Psoas muscle (tissue), 8 donors: ENCODE measurements around the gene DAP. TPM values are rescaled to one million over a fixed set of nuclear protein-coding genes. Genes with fewer than 3 reads are reported as not detected.
"Not testable (repeated sequence)": the region's sequence is repeated elsewhere in the genome, so short reads cannot be mapped to it uniquely, and the experiment has no call there.

Experiments used
- ATAC-seq, 4 donors: fragments of 200-7000 bp; cut with Tn5 transposase; one replicate each; pipeline ENCODE4 v1.9.1; 2020; ENCODE audit warnings: moderate library complexity in 3 of 4, mild to moderate bottlenecking in 2 of 4
- DNase-seq, 2 donors: peaks; one replicate each; pipeline ENCODE4 v3.0.0-alpha.2; 2020
- H3K27ac ChIP-seq: fragments of 200-600 bp; one replicate; pipeline ENCODE4 v1.8.0; 2022
- H3K27me3 ChIP-seq, 3 donors: fragments of 200-600 bp in 1 of 3; one replicate each; pipeline versions ENCODE4 v1.6.1 to v1.8.0; 2013 to 2022; ENCODE audit warnings: low read length in 2 of 3, mild to moderate bottlenecking in 2 of 3, moderate library complexity in 1 of 3; ENCODE audit not compliant: insufficient read depth in 3 of 3
- H3K36me3 ChIP-seq, 2 donors: fragments of 200-600 bp in 1 of 2; one replicate each; pipeline versions ENCODE4 v1.6.1 to v1.8.0; 2013 to 2022; ENCODE audit warnings: low read depth in 1 of 2, mild to moderate bottlenecking in 1 of 2, moderate library complexity in 1 of 2; ENCODE audit not compliant: insufficient read depth in 1 of 2
- H3K4me1 ChIP-seq: fragments of 200-600 bp; one replicate; pipeline ENCODE4 v1.8.0; 2022
- H3K4me3 ChIP-seq: fragments of 200-600 bp; one replicate; pipeline ENCODE4 v1.8.0; 2022; ENCODE audit warnings: mild to moderate bottlenecking
- H3K9me3 ChIP-seq: fragments of 200-600 bp; one replicate; pipeline ENCODE4 v1.8.0; 2022
- WGBS, 3 donors: extraction: QIAGEN DNeasy Blood & Tissue Kit; methylation state at CpG; one replicate each; pipeline versions ENCODE4 v1.1.6 to v1.1.7; 2013; 5-methylcytosine and 5-hydroxymethylcytosine counted together
- intact Hi-C, 2 donors: fragments of 100-400 bp; cut with DNase I; formaldehyde crosslinking; loops; one replicate each; pipeline versions ENCODE4 v1.11.0 to v1.14.2; 2022
- polyA plus RNA-seq, 3 donors: library from polyadenylated mRNA; stranded (reverse); fragments of 200-250 nt; gene quantifications; one replicate each; pipeline ENCODE4 v1.2.3, GENCODE V29; 2013
- total RNA-seq, 4 donors: library from RNA; stranded (reverse); fragmentation: NEBNext Ultra II Directional in 2 of 4; extraction: Animal tissue kit (Norgen Biotek cat#: 25700) in 2 of 4; gene quantifications; one replicate each; pipeline versions ENCODE4 v1.2.1 to v1.2.4, GENCODE V29; 2021 to 2023
- TF ChIP-seq, protein P1 (sequence below): fragments of 200-600 bp; IDR thresholded peaks from one replicate; pipeline ENCODE4 v1.8.0; 2022; ENCODE audit warnings: antibody characterized with exemption
- donor health status: healthy with polysubstance abuse.
- donor health status: DM: no; HTN: no; CAD: no; lungs with moderate emphysema.
- donor health status: Bipolar disorder and iron deficiency.
- donor health status: healthy.
- donor health status: DM: yes; HTN: yes; CAD: no.
- donor health status: DM: no; HTN: no; CAD: no.
- donor health status: DM: no; HTN: no; CAD: no.
- donor health status: DM: yes; HTN: yes; CAD: no.

Gene DAP
- total and polyA plus RNA-seq, 7 donors = 3.6 to 8.1 (median 5.1) TPM

DNA sequence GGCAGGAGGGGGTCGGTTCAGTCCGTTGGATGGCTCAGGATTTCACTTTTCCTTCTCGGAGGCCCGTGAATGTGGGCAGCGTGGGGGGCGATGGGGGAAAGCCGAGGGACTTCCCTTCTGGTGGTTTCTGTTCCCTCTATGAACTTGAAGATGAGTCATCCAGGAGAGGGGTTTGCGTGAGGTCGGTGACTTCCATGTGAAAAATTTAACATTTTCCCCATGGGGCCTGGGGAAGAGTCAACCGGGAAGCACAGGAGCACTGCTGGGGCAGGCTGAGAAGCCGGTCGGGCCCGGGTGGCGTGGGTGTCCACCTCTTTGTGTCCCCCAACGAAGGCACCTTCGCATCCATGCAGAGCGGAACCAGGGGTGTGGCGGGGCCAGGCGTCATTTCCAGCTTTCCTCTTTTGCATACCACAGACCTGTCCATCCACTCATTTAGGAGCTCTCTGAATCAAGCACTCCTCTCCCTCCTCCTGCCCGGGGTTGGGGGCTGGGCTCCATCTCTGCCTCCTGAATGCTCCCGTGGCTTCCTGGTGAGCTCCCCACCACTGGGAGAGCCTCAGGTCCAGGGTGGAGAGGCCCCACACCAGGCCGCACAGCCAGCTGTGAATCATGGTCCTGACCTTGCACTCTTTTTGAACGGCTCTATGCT, 128.8 kb downstream of the DAP start:
- Histone ChIP-seq H3K4me1 (peaks cover 6% of the 10 kb centered on the region), H3K4me3 (no peak overlapping the region)
- intact Hi-C loops = no loop called here

DNA sequence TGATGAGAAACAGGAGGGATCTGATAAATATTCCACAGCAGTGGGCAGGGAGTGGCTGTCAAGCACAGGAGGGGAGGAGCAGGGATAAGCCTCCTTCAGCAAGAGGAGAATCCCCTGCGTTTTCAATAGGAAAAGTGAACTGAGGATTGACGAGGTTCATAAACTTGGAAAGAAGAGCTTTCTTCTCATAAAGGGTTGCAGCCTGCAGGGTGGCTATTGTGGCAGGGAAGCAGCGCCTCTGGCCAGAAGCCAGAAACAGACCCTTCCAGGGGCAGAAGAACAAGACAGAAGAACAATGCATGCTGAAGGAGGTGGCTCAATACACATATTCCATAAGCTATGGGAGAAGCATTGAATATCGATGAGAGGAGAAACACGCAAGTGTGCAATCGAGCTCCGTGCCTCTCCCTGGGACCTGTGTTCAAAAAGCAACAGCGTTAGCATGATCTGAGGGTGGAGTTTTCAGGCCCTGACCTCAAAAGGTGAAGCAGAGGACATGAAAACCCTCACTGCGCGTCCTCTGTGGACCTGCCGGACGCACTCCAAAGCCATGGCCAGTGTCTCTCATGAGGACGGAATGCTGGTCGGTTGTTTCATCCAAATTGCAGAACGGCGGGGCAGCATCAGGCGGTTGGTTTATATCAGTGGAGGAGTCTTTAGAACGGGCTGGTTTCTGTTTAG, 129.6 kb downstream of the DAP start:
- Histone ChIP-seq H3K9me3 (no peaks in the 10 kb centered on the region), H3K27ac (no peak overlapping the region), H3K36me3 (no peaks in the 10 kb centered on the region), H3K27me3 (no peaks in the 10 kb centered on the region), H3K4me1 (peaks cover 9% of the 10 kb centered on the region), H3K4me3 (no peak overlapping the region)
- ATAC-seq (no peak), DNase-seq (no peak)
- WGBS, 3 donors = 87 to 89% (median 88%) methylated on average over 18 of the region's 18 CpGs
- intact Hi-C loops = no loop called here
- TF ChIP-seq, protein P1, sequence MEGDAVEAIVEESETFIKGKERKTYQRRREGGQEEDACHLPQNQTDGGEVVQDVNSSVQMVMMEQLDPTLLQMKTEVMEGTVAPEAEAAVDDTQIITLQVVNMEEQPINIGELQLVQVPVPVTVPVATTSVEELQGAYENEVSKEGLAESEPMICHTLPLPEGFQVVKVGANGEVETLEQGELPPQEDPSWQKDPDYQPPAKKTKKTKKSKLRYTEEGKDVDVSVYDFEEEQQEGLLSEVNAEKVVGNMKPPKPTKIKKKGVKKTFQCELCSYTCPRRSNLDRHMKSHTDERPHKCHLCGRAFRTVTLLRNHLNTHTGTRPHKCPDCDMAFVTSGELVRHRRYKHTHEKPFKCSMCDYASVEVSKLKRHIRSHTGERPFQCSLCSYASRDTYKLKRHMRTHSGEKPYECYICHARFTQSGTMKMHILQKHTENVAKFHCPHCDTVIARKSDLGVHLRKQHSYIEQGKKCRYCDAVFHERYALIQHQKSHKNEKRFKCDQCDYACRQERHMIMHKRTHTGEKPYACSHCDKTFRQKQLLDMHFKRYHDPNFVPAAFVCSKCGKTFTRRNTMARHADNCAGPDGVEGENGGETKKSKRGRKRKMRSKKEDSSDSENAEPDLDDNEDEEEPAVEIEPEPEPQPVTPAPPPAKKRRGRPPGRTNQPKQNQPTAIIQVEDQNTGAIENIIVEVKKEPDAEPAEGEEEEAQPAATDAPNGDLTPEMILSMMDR = no peak

More for the DNA sequence above, 128.8 kb downstream of the DAP start:
- DNase-seq (peak in 1 of 2 donors; percentile 44), ATAC-seq (no peak)
- Histone ChIP-seq H3K9me3 (no peaks in the 10 kb centered on the region), H3K27me3 (no peaks in the 10 kb centered on the region), H3K27ac (no peak overlapping the region), H3K36me3 (no peaks in the 10 kb centered on the region)
- 71 to 80% (median 76%) methylated on average over 20 to 23 of the region's 23 CpGs for WGBS, 3 donors
- TF ChIP-seq, protein P1 = no peak

DNA sequence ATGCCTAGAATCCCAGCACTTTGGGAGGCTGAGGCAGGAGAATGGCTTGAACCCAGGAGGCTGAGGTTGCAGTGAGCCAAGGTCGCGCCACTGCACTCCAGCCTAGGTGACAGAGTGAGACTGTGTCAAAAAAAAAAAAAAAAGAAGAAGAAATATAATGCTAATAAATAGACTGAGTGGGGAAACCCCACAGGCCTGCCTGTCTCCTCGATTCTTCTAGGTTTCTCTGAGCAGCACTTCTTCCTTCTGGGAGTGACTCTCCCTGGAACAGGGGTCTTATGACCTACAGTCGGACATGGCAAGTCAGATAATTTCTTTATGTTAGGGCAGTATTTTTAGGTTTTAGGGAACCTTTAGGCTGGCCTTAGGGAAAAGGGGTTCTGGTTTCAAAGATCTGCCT, 130.3 kb downstream of the DAP start:
- 48 to 91% (median 89%) methylated on average over 2 to 4 of the region's 4 CpGs for WGBS, 3 donors
- DNase-seq, ATAC-seq, H3K4me1 ChIP-seq, H3K36me3 ChIP-seq, intact Hi-C loops, H3K27me3 ChIP-seq, H3K4me3 ChIP-seq, H3K9me3 ChIP-seq, H3K27ac ChIP-seq: not testable (repeated sequence)

DNA sequence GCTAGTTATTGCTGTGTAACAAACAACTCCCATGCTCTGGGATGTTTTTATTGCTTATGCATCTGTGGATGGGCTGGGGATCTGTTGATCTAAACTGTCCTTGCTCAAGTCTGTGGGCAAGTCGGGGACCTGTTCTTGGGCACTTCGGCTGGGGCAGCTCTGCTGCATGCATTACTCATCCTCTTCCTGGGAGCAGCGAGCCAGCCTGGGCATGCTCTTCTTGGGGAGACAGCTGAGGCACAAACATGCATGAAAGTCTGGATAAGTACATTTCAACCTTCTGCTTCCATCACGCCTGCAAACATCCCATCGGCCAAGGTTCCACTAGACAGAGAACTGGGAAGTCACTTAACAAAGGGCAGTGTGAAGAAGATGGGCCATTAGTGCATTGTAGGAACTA, 130.9 kb downstream of the DAP start:
- DNase-seq (no peak), ATAC-seq (no peak)
- intact Hi-C loops = no loop called here
- Histone ChIP-seq H3K27me3 (no peaks in the 10 kb centered on the region), H3K4me1 (peaks cover 9% of the 10 kb centered on the region), H3K4me3 (no peak overlapping the region), H3K36me3 (no peaks in the 10 kb centered on the region), H3K27ac (no peak overlapping the region), H3K9me3 (no peaks in the 10 kb centered on the region)
- TF ChIP-seq, protein P1 = no peak
- 73 to 85% (median 75%) methylated on average over 5 of the region's 5 CpGs for WGBS, 3 donors

DNA sequence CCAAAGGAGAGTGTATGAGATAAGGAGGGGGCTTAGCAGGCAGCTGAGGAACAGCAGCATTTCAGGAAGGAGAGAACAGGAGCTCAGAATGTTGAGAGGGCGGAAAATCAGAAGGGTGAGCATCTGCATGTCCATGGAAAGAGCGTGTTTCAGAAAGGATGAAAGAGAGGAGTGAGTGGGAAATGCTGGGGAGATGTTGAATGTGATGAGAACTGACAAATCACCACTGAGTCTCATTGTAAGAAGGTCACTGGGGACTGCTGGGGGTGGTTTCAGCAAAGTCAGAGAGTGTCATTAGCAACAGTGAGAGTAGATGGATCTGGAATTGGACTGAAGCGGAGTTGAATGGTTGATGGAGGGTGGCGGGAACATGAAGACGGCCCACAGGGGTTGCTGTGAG, 131.4 kb downstream of the DAP start:
- no peak for DNase-seq
- Histone ChIP-seq H3K27ac (no peak overlapping the region), H3K4me1 (peaks cover 9% of the 10 kb centered on the region), H3K27me3 (no peaks in the 10 kb centered on the region), H3K9me3 (no peaks in the 10 kb centered on the region), H3K36me3 (no peaks in the 10 kb centered on the region), H3K4me3 (no peak overlapping the region)
- TF ChIP-seq, protein P1 = no peak
- WGBS, 3 donors = 79 to 98% (median 97%) methylated on average over 5 of the region's 5 CpGs
- intact Hi-C loops = loop anchor here in 1 of 2 donors (1.0 to 5.0 kb wide), 3 partner anchors 67 to 347 kb away; partner anchors contain the start of gene ANKRD33B
- ATAC-seq = no peak

Other genes with a start within 250 kb of the DAP start
- 10 to 100 TPM in 1 of 4 donors, 1 to 10 TPM in 3; 2.1 to 32.7 (median 8.3) TPM for gene ANKRD33B, start 197.2 kb downstream of the DAP start, total RNA-seq
- 10 to 100 TPM in 1 of 3 donors, 1 to 10 TPM in 2; 1.4 to 14.1 (median 5.0) TPM for gene ANKRD33B, start 197.2 kb downstream of the DAP start, polyA plus RNA-seq